Activated naive CD4-positive, alpha-beta T cell treated with anti-CD3 and anti-CD28 coated beads, Interleukin-2, amount 50 U/mL, for 24 hours (primary cell): ENCODE data around the gene RNF111.

Experiments
- H3K27ac Mint-ChIP-seq: one replicate; pipeline ENCODE4 v1.8.0; 2021; ENCODE audit warnings: mild to moderate bottlenecking, mixed read lengths
- H3K27me3 Mint-ChIP-seq: one replicate; pipeline ENCODE4 v1.8.0; 2021; ENCODE audit warnings: mixed read lengths
- H3K36me3 Mint-ChIP-seq: one replicate; pipeline ENCODE4 v1.8.0; 2021; ENCODE audit warnings: mixed read lengths
- H3K4me1 Mint-ChIP-seq: one replicate; pipeline ENCODE4 v1.8.0; 2021; ENCODE audit warnings: mixed read lengths
- H3K4me3 Mint-ChIP-seq: one replicate; pipeline ENCODE4 v1.8.0; 2021; ENCODE audit warnings: mild to moderate bottlenecking, mixed read lengths
- H3K9me3 Mint-ChIP-seq: one replicate; pipeline ENCODE4 v1.8.0; 2021; ENCODE audit warnings: mixed read lengths

RNF111 gene

DNA sequence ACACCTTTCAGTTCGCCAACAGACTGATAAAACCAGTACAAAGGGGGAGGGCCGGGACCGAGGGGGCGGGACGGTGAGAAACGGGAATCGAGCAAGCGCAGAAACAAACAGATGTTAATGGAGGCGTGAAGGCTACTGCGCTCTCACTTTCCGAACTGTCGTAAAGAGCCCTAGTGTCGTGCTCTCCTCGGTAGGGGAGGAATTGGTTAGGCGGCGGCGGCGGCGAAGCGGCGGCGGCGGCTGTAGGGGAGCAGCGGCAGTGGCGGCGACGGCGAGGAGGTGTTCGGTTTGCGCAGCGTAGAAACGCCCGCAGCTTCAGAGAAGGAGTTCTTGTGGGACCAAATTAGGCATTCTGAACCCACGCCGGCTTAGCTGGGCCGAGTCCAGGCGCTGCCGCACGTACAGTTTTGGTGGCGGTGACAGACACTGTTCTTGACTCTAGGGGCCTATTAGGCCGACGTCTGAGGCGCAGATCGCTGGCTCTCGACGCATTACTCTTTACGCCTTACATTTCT lies at the start of gene RNF111:
TSS of gene RNF111 (plus strand) at position 173 of the 515 bp plus-strand sequence. CDS start 43,160 bp downstream, outside the sequence.
- Mint-ChIP-seq H3K27ac (peak within 1 kb of the TSS; percentile 95), H3K36me3 (peaks cover 8% of the 10 kb centered on the region), H3K4me3 (peak within 1 kb of the TSS; percentile 99), H3K9me3 (no peaks in the 10 kb centered on the region), H3K27me3 (no peaks in the 10 kb centered on the region), H3K4me1 (peaks cover 52% of the 10 kb centered on the region)

DNA sequence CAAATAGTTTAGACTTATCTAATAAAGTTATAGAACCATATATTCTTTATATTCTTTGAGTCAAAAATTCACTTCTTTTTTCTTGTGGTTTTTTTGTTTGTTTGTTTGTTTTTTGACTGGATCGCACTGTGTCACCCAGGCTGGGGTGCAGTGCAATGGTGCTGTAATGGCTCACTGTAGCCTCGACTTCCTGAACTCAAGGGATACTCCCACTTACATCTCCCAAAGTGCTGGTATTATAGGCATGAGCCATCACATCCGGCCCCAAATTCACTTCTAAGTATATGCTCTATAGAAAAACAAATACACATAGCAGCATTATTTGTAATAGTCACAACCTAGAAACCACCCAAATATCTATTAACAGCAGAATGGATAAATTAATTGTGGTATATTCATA lies 40.3 kb upstream of the RNF111 start:
- H3K9me3 Mint-ChIP-seq = no peaks in the 10 kb centered on the region
- no peak overlapping the region for H3K27ac Mint-ChIP-seq
- no peak overlapping the region for H3K4me3 Mint-ChIP-seq
- H3K36me3 Mint-ChIP-seq = no peaks in the 10 kb centered on the region
- H3K4me1 Mint-ChIP-seq = peaks cover under 1% of the 10 kb centered on the region
- no peaks in the 10 kb centered on the region for H3K27me3 Mint-ChIP-seq

DNA sequence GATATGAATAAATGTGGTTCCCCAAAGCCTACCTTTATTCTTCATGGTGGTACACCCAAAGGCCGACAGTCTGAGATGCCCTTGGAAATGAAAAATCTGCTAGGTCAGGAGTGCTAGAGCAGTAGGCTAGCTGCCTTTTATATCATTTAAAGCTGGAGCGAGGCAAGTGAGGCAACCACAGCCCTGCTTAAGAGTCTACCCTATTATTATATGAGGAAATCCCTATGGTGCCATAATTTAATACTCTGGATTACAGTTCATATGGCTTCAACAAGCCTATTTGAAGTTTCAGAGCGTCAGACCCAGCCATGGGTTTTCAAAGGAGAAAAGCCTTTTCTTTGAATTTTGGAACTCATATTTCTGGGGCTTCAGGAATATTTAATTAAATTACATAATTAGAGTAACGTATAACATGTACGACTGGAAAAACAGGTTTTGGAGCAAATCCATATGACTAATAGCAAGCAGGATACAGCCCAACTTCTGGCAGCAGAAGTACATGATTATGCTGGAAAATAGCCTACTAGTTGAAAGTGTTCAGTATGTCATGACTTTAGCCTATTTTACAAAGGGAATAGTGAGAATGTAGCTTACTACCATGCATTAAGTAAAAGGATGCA lies 36.0 kb upstream of the RNF111 start:
- H3K27me3 Mint-ChIP-seq = no peaks in the 10 kb centered on the region
- no peaks in the 10 kb centered on the region for H3K9me3 Mint-ChIP-seq
- H3K36me3 Mint-ChIP-seq = no peaks in the 10 kb centered on the region
- H3K4me1 Mint-ChIP-seq = peaks cover 10% of the 10 kb centered on the region
- H3K4me3 Mint-ChIP-seq = no peak overlapping the region
- H3K27ac Mint-ChIP-seq = no peak overlapping the region

DNA sequence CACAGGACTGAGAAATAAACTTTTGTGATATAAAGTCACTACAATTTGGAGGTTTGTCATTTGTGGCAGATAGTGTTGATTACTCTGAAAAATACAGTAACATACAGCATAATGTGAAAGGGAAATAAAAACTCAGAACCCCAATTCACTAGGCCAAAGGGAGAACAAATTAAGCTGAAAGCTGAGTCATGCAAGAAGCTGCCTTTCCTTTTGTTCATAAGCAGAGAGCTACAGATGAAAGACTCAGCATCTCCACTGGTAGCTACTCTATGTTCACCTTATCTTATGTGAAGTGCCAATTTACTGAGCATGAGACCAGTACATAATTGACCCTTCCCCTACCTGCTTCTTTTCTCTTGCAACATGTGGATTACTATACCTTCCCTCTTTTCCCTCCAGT lies 34.7 kb upstream of the RNF111 start:
- no peaks in the 10 kb centered on the region for H3K27me3 Mint-ChIP-seq
- H3K4me3 Mint-ChIP-seq = no peak overlapping the region
- H3K27ac Mint-ChIP-seq = peak overlapping the region; percentile 38
- H3K9me3 Mint-ChIP-seq = no peaks in the 10 kb centered on the region
- H3K36me3 Mint-ChIP-seq = no peaks in the 10 kb centered on the region
- H3K4me1 Mint-ChIP-seq = peaks cover 10% of the 10 kb centered on the region

DNA sequence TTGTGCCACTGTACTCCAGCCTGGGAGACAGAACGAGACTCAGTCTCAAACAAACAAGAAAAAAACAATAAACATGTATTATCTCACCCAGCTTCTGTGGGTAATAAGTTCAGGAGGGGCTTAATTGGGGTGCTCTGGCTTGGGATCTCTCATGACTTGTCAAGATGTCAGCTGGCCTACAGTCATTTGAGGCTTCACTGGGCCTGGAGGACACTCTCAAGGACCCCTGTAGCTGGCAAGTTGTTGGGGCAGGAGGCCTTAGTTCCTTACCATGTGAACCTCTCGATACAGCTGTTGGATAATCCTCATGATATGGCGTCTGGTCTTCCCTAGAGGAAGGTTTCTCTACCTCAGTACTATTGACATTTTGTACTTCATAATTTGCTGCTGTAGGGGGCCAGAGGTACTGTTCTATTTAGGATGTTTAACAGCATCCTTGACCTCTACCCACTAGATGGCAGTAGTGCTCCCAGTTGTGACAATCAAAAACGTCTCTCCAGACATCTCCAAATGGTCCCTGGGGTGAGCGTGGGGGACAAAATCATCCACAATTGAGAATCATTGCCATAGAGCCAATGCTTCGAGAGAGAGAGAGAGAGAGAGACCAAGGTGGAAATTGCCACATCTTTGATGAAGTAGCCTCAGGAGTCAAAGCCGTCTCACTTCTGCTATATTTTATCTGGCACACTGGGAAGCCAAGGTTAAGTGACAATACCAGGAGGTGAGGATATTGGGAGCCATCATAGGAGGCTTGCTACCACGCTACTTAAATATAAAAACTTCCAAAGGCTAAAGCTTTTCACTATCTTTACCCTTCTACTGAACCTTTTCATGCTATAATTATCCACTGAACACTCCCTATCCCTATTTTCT lies 30.1 kb upstream of the RNF111 start:
- Mint-ChIP-seq H3K27ac (no peak overlapping the region), H3K27me3 (no peaks in the 10 kb centered on the region), H3K4me1 (peaks cover 9% of the 10 kb centered on the region), H3K36me3 (no peaks in the 10 kb centered on the region), H3K9me3 (no peaks in the 10 kb centered on the region), H3K4me3 (no peak overlapping the region)

DNA sequence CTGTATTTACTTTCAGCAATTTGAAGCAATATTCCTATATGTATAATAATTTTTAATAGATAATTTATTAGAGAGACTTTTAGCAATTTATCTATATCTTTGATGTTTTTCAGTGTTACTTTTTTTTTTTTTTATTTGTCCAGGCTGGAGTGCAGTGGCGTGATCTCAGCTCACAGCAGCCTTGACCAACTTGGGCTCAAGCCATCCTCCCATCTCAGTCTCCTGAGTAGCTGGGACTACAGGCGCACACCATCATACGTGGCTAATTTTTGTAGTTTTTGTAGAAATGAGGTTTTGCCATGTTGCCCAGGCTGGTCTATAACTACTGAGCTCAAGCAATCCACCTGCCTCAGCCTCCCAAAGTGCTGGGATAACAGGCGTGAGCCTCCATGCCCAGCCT lies 28.7 kb upstream of the RNF111 start:
- Mint-ChIP-seq H3K36me3 (no peaks in the 10 kb centered on the region), H3K4me3 (no peak overlapping the region), H3K27ac (no peak overlapping the region), H3K9me3 (no peaks in the 10 kb centered on the region), H3K4me1 (no peaks in the 10 kb centered on the region), H3K27me3 (no peaks in the 10 kb centered on the region)

DNA sequence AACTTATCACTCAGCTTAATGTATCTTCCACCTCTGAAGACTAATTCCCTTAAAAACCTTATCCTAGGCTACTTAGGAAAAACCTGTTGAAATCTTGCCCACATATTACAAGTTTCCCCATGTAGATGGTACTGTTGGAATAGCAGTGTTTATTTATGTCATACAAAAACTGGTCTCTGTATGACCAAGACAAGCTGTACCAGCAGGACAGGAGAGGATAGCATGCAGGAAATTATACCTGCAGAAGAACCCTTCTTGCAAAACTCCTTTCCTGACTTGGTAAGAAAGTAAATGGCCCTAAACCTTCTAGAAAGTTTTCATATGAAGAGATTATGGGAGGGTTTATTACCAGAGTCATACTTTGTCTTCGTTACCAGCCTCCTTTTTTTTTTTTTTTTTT lies 25.3 kb upstream of the RNF111 start:
- Mint-ChIP-seq H3K27me3 (no peaks in the 10 kb centered on the region), H3K36me3 (no peaks in the 10 kb centered on the region), H3K27ac (no peak overlapping the region), H3K9me3 (no peaks in the 10 kb centered on the region), H3K4me1 (peaks cover 3% of the 10 kb centered on the region), H3K4me3 (no peak overlapping the region)

DNA sequence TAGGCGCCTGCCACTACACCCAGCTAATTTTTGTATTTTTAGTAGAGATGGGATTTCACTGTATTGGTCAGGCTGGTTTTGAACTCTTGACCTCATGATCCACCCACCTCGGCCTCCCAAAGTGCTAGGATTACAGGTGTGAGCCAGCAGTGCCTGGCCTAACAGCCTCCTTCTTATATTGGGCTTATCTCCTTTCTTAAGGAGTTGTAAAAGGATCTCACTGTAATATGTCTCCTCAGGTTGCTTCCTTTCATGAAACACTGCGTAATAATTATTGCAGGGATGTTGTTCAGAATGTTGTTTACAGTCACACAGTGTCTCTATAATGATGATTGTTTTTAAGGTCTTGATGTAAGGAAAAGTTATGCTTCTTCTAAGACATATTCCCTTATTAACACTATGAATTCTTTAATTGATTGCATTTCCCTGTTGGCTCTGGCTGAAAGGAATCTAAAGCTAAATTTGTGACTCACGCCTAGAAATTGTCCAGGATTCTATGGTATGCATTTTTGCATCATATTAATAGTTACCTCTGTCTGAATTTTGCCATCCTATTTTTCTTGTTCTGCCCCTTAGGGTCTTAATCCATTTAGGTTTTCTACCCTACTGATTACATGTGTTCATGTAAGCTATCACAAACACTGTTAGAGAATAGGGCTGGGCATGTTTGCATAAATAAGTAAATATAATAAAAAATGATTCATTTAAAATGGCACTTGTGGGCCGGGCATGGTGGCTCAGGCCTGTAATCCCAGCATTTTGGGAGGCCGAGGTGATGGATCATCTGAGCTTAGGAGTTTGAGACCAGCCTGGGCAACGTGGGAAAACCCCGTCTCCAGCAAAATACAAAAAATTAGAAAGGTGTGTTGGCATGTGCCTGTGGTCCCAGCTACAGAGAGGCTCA lies 24.5 kb upstream of the RNF111 start:
- Mint-ChIP-seq H3K4me3 (no peak overlapping the region), H3K36me3 (no peaks in the 10 kb centered on the region), H3K27me3 (no peaks in the 10 kb centered on the region), H3K4me1 (peaks cover 3% of the 10 kb centered on the region), H3K27ac (no peak overlapping the region), H3K9me3 (no peaks in the 10 kb centered on the region)

DNA sequence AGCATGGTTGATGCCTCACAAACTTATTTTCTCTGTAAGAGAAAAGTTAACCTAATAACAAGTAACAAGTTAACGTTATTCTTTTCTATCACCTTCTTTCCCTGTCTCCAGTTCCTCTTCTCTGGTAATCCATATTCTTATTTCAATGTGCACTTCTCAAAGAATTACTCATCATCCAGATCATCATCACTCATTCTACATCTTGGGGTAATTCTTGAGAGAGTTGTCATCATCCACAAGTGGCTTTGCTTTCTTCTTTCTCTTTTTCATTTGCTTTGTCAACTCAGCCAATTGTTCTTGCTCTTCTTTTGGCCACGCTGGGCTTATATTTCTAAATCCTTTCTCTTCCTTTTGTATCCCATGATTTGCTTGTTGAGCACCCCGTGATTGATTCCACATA lies 20.8 kb upstream of the RNF111 start:
- H3K4me1 Mint-ChIP-seq = peaks cover 3% of the 10 kb centered on the region
- no peak overlapping the region for H3K27ac Mint-ChIP-seq
- H3K27me3 Mint-ChIP-seq = no peaks in the 10 kb centered on the region
- H3K9me3 Mint-ChIP-seq = no peaks in the 10 kb centered on the region
- H3K4me3 Mint-ChIP-seq = no peak overlapping the region
- no peaks in the 10 kb centered on the region for H3K36me3 Mint-ChIP-seq

DNA sequence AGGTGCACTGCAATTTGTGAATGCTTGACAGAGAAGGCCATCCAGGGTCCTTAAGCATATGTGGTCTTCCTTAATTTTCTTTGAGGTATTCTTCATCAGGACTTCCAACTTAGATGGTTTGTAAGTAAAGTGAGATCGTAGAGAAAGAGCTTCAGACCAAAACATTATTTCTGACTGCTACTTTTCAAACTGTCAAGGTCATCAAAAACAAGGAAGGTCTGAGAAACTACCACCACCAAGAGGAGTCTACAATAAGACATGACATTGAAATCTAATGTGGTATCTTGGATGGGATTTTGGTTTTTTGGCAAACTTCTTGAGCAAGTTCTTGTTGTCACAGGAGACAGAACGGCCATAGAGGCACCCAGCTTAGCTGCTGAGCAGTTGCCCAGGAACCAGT lies 20.0 kb upstream of the RNF111 start:
- no peaks in the 10 kb centered on the region for H3K36me3 Mint-ChIP-seq
- peaks cover 3% of the 10 kb centered on the region for H3K4me1 Mint-ChIP-seq
- H3K4me3 Mint-ChIP-seq = no peak overlapping the region
- no peaks in the 10 kb centered on the region for H3K27me3 Mint-ChIP-seq
- H3K27ac Mint-ChIP-seq = no peak overlapping the region
- H3K9me3 Mint-ChIP-seq = no peaks in the 10 kb centered on the region

DNA sequence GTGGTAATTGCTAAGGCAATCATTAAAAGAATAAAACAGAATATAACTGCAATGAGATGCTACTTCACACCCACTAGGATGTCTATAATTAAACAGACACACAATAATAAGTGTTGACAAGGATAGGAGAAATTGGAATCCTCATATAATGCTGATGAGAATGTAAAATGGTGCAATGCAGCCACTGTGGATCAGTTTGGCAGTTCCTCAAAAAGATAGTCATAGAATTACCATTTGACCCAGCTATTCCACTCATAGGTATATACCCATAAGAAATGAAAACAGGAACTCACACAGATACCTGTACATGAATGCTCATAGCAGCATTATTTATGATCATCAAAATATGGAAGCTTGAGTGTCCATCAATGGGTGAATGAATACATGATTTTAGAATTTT lies 9.6 kb upstream of the RNF111 start:
- Mint-ChIP-seq H3K4me1 (peaks cover 40% of the 10 kb centered on the region), H3K4me3 (no peak overlapping the region), H3K36me3 (no peaks in the 10 kb centered on the region), H3K27me3 (no peaks in the 10 kb centered on the region), H3K27ac (no peak overlapping the region), H3K9me3 (no peaks in the 10 kb centered on the region)

DNA sequence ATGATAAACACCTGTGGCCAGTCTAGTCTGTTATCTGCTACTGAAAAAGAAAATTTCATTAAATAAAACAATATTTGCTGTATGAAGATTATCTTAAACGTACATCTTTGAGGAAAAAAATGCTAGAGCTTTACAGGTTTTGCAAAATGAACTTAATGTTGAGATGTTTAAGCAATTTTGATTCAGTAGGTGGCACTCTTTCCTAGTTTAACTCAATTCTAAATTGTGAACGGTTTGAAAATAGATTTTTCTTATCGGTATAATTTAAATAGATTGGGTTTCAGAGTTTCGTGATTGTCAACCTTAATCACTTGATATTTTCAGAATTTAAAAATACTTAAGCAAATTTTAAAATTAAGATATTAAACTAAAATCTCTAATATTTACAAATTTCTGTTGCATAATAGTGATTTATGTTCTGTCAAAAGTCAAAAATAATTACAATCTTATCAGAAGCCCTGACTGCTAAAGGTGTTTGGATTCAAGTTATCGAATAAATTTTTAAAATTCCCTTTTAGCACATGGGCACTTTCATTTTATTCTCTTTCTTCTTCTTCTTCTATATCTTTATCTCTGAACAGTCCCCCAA lies 7.0 kb upstream of the RNF111 start:
- Mint-ChIP-seq H3K4me1 (peaks cover 30% of the 10 kb centered on the region), H3K9me3 (no peaks in the 10 kb centered on the region), H3K36me3 (no peaks in the 10 kb centered on the region), H3K4me3 (no peak overlapping the region), H3K27ac (peak overlapping the region; percentile 30), H3K27me3 (no peaks in the 10 kb centered on the region)

DNA sequence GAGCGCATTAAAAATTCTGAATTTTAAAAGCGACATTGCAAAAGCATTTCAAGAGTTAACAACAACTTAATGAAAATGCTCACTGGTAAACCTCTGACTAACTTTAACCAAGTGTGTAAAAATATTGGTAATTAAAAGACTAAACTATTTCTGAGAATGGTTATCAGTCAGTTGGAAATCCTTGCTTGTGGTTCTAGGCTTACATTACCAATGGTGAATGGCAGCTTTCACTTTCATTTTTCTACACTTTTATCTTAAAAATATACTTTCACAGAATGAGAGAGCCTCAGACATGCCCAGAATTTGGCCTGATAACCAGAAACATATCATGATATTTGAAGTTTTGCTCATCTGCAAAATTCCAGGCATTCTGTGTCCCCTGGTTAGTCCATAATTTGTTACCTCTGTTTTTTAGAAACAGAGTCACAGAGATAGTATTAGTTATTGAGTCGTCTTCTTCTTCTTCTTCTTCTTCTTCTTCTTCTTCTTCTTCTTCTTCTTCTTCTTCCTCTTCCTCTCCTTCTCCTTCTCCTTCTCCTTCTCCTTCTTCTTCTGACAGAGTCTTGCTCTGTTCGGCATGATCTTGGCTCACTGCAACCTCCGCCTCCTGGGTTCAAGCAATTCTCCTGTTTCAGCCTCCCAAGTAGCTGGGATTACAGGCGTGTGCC lies 5.5 kb upstream of the RNF111 start:
- no peaks in the 10 kb centered on the region for H3K9me3 Mint-ChIP-seq
- peak overlapping the region; percentile 33 for H3K4me3 Mint-ChIP-seq
- peaks cover 26% of the 10 kb centered on the region for H3K4me1 Mint-ChIP-seq
- peak overlapping the region; percentile 74 for H3K27ac Mint-ChIP-seq
- H3K36me3 Mint-ChIP-seq = no peaks in the 10 kb centered on the region
- no peaks in the 10 kb centered on the region for H3K27me3 Mint-ChIP-seq

DNA sequence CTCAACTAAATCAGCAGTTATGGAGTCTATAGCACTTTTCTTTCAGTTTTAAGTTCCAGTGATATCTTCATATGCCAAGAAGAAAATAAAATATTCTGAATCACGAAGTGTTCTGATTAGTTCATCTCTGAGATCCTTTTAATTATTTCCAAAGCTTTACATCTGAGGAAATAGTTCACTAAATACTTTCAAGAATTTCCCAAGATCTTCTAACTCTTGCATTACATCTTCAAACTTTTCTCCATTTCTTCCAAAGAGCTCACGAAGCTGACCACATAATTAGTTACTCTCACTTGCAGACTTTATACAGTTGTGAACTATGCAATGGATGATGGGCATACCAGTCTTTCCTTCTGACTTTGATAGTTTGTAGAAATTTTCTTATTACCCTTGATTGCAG lies 4.2 kb upstream of the RNF111 start:
- no peaks in the 10 kb centered on the region for H3K36me3 Mint-ChIP-seq
- no peak overlapping the region for H3K27ac Mint-ChIP-seq
- H3K27me3 Mint-ChIP-seq = no peaks in the 10 kb centered on the region
- no peak overlapping the region for H3K4me3 Mint-ChIP-seq
- peaks cover 32% of the 10 kb centered on the region for H3K4me1 Mint-ChIP-seq
- H3K9me3 Mint-ChIP-seq = no peaks in the 10 kb centered on the region

DNA sequence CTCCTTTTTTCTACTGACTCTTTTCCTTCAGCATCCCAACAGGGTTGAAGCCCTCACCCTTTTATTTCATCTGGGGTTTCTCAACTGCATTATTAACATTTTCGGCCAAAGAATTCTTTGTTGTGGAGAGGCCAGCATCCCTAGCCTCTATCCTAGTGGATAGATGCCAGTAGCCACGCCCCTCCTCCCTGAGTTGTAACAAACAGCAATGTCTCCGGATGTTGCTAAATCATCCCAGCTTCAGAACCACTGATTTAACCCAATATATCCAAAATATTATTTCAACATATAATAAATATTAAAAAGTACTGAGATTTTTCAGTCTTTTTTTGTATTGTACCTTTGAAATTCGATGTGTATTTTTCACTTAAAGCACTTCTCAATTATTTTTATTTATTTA lies 2.0 kb upstream of the RNF111 start:
- no peak overlapping the region for H3K4me3 Mint-ChIP-seq

More for the DNA sequence above, 2.0 kb upstream of the RNF111 start:
- no peaks in the 10 kb centered on the region for H3K27me3 Mint-ChIP-seq
- H3K36me3 Mint-ChIP-seq = no peaks in the 10 kb centered on the region
- no peak overlapping the region for H3K27ac Mint-ChIP-seq
- peaks cover 50% of the 10 kb centered on the region for H3K4me1 Mint-ChIP-seq
- no peaks in the 10 kb centered on the region for H3K9me3 Mint-ChIP-seq
